BE2C (cell line): ENCODE results near the gene CNPY2.
"Not testable (repeated sequence)": the region's sequence is repeated elsewhere in the genome, so short reads cannot be mapped to it uniquely, and the experiment has no call there.

ENCODE experiments used
- DNase-seq: peaks from one replicate; pipeline ENCODE4 v3.0.0-alpha.2; 2020
- H3K27me3 ChIP-seq: fragments of 250-450 bp; sonication (Bioruptor Pico); 2 replicates; pipeline ENCODE4 v1.5.1; 2020; ENCODE audit warnings: mild to moderate bottlenecking
- H3K36me3 ChIP-seq: fragments of 250-450 bp; sonication (Bioruptor Pico); 2 replicates; pipeline ENCODE4 v1.5.1; 2020; ENCODE audit warnings: mild to moderate bottlenecking
- H3K4me1 ChIP-seq: fragments of 250-450 bp; sonication (Bioruptor Pico); 2 replicates; pipeline ENCODE4 v1.5.1; 2020
- H3K4me3 ChIP-seq: 2 replicates; pipeline ENCODE4 v1.5.1; 2011; ENCODE audit warnings: low read depth, low read length
- H3K9me3 ChIP-seq: fragments of 250-450 bp; sonication (Bioruptor Pico); 2 replicates; pipeline ENCODE4 v1.5.1; 2020
- TF ChIP-seq, protein P1 (sequence below): IDR thresholded peaks from 2 replicates; pipeline ENCODE4 v1.5.1; 2012; ENCODE audit warnings: mild to moderate bottlenecking, low read depth, low read length

CNPY2 gene

DNA sequence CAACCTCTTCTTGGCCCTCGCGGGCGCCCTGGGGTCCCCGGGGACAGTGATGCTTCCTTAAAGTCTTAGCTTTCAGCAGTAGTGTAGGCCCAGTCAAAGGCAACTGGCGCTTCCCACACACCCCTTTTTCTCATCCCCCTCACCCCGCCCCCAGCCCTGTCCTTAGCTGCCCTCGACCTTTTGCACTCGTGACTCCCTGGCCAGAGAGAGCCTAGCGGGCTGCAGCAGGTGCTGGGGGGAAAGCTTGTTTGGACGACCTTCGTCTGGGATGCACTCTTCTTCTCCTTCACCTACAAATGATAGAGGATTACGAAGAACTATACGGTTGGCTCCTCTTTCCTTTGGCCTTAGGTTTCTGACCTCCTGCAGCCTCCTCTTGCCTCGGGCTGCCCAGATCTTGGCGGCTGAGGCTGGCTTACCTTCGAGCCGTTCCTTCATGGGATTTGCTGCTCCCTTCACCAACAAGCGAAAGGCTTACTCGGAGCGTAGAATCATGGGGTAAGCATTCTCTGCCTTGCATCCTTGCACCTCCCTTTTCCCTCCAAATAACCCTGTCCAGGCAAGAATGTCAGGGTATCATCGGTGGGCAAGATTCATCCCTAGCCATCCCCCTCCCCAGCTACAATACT is 48.2 kb downstream of the CNPY2 start:
- no peaks in the 10 kb centered on the region for H3K4me1 ChIP-seq

DNA sequence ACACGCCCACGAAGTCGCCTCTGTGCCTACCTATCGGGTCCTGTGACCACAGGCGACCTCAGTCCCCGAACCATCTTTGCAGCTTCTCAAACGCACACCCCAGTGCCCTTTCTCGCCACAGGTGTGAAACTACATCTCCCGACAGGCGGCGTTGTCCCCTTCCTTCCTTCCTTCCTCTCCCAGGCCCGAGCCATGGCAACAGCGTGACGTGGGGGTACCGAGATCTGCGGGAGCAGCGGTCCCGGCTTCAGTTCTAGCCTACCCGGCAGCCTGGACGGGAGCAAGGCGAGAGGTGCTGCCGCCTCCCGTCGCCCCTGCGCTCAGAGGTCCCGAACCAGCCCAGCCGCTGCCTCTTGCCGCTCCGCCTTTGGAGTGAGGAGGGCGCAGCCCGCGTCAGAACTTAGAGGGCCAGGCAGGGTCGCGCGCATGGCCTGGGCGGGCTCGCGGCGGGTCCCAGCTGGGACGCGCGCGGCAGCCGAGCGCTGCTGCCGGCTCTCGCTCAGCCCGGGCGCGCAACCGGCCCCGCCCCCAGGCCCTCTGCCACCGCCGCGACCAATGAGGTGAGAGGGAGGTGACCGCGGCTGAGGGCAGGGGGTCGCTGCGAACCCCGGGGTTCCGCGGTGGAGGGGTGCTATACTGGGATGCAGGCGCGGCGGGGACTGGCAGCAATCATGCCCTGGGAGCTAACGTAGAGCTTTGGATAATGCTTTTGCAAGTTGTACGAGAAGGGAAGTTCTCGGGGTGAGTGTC is 48.9 kb downstream of the CNPY2 start, which contains the start of gene COQ10A:
COQ10A (plus strand) TSS at position 250 of the 750 bp plus-strand sequence; CDS start at position 427, 177 bp downstream.
- no peaks in the 10 kb centered on the region for H3K4me1 ChIP-seq
- H3K27me3 ChIP-seq, result no peaks in the 10 kb centered on the region
- TF ChIP-seq, protein P1, sequence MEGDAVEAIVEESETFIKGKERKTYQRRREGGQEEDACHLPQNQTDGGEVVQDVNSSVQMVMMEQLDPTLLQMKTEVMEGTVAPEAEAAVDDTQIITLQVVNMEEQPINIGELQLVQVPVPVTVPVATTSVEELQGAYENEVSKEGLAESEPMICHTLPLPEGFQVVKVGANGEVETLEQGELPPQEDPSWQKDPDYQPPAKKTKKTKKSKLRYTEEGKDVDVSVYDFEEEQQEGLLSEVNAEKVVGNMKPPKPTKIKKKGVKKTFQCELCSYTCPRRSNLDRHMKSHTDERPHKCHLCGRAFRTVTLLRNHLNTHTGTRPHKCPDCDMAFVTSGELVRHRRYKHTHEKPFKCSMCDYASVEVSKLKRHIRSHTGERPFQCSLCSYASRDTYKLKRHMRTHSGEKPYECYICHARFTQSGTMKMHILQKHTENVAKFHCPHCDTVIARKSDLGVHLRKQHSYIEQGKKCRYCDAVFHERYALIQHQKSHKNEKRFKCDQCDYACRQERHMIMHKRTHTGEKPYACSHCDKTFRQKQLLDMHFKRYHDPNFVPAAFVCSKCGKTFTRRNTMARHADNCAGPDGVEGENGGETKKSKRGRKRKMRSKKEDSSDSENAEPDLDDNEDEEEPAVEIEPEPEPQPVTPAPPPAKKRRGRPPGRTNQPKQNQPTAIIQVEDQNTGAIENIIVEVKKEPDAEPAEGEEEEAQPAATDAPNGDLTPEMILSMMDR, result peak; percentile 77
- H3K9me3 ChIP-seq, result no peaks in the 10 kb centered on the region
- peaks cover 25% of the 10 kb centered on the region for H3K36me3 ChIP-seq
- peak within 1 kb of the TSS; percentile 87 for H3K4me3 ChIP-seq
- peak; percentile 91 for DNase-seq

More for the DNA sequence above, 48.2 kb downstream of the CNPY2 start:
- TF ChIP-seq, protein P1, result no peak
- Histone ChIP-seq H3K9me3 (no peaks in the 10 kb centered on the region), H3K27me3 (no peaks in the 10 kb centered on the region), H3K36me3 (peaks cover 27% of the 10 kb centered on the region), H3K4me3 (peak overlapping the region; percentile 87)
- DNase-seq, result no peak

DNA sequence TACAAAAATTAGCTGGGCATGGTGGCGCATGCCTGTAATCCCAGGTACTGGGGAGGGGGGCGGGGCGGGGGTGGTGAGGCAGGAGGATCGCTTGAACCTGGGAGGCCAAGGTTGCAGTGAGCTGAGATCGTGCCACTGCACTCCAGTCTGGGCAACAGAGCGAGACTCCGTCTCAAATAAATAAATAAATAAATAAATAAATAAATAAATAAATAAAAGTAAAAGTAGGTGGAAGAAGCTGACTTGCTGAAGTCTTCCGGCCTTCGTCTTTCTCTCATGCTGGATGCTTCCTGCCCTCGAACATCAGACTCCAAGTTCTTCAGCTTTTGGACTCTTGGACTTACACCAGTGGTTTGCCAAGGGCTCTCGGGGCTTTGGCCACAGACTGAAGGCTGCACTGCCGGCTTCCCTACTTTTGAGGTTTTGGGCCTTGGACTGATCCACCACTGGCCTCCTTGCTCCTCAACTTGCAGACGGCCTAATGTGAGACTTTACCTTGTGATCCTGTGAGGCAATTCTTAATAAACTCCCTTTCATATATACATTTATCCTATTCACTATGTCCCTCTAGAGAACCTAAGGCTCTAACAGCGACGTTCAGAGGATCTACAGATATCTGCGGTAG is 49.6 kb downstream of the CNPY2 start:
- not testable (repeated sequence) for DNase-seq, H3K27me3 ChIP-seq, H3K9me3 ChIP-seq, H3K4me1 ChIP-seq
- H3K36me3 ChIP-seq, result peaks cover 21% of the 10 kb centered on the region
- H3K4me3 ChIP-seq, result peak overlapping the region; percentile 87

DNA sequence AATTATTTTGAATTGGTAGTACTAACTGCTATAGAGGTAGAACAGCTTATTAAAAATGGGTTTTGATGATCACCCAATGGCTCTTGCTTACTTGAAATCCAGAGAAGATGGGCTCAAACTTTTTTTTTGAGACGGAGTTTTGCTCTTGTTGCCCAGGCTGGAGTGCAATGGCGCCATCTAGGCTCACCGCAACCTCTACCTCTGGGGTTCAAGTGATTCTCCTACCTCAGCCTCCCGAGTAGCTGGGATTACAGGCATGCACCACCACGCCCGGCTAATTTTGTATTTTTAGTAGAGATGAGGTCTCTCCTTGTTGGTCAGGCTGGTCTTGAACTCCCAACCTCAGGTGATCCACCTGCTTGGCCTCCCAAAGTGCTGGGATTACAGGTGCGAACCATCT is 52.8 kb downstream of the CNPY2 start:
- H3K4me1 ChIP-seq, H3K4me3 ChIP-seq, H3K9me3 ChIP-seq, H3K36me3 ChIP-seq, H3K27me3 ChIP-seq, DNase-seq: not testable (repeated sequence)
- TF ChIP-seq, protein P1, result peak; percentile 19; the same call in 1 of the 2 replicates

DNA sequence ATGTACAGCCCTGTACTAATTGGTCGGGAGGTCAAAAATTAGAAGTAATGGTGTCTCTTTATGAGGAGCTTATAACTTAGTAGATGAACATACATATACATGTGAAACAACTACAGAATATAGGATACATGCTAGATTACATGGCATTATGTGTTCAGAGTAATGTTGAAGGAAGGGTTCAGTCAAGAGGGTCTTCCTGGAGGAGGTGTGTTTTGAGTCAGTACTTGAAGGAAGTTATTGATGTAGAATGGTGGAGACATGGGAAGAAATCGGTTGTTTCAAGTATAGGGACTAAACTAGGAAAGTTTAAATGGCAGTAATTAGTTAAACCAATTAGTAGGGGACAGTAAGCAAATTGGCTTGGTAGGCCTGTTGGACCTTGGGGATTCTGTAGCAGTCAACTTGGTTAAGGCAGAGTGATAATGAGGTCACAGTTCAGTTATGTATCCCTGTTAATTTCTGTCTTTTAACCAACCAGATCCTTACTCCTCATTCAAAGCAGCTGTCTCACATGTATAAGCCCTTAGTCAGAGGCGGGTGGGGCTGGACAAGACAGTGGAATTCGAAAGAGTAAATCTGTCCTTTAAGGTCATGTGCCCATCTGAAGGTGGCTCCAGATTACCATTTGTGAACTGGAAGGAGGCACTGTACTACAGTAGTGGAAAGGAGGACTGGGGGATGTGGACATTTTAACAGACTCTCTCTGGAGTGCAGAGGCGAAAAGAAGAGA is 54.1 kb downstream of the CNPY2 start:
- no peak for DNase-seq
- Histone ChIP-seq H3K4me1 (peaks cover 6% of the 10 kb centered on the region), H3K9me3 (no peaks in the 10 kb centered on the region), H3K4me3 (no peak overlapping the region), H3K36me3 (peaks cover under 1% of the 10 kb centered on the region), H3K27me3 (no peaks in the 10 kb centered on the region)
- TF ChIP-seq, protein P1, result no peak

DNA sequence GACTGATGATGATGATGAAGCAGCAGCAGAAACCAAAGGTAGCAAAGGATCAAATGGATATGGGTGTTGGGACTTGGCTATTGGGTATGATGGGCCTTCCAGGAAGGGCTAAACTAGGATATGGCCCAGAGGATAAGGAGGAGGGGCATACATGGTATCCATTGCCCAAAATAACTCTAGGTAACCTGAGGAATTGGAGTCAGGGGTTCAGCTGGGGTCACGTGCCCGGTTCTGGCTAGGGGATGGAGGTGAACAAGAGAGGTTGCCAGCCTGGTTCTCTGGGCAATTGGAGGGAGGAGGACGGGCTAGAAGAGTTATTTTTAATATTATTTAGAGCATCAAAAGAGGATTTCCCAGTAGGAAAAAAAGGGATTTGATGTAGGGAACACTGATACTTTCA is 54.9 kb downstream of the CNPY2 start:
- Histone ChIP-seq H3K9me3 (no peaks in the 10 kb centered on the region), H3K36me3 (peaks cover 8% of the 10 kb centered on the region), H3K4me1 (peaks cover 11% of the 10 kb centered on the region), H3K4me3 (no peak overlapping the region), H3K27me3 (no peaks in the 10 kb centered on the region)
- TF ChIP-seq, protein P1, result no peak
- DNase-seq, result no peak
